Vagina (tissue), 2 donors: ENCODE data around the gene STX12. TPM values are rescaled to one million over a fixed set of nuclear protein-coding genes. Genes with fewer than 3 reads are reported as not detected.
"Not testable (repeated sequence)": the region's sequence is repeated elsewhere in the genome, so short reads cannot be mapped to it uniquely, and the experiment has no call there.

Experiments used
- DNase-seq, 2 donors: peaks; one replicate each; pipeline ENCODE4 v3.0.0-alpha.2; 2017; ENCODE audit errors: extremely low spot score in 2 of 2
- H3K27ac ChIP-seq: fragments of 200-600 bp; sonication (generic); one replicate; pipeline ENCODE4 v1.5.1; 2019
- H3K27me3 ChIP-seq: fragments of 200-600 bp; sonication (generic); one replicate; pipeline ENCODE4 v1.5.1; 2019
- H3K36me3 ChIP-seq, 2 donors: fragments of 200-600 bp; sonication (generic); one replicate each; pipeline ENCODE4 v1.5.1; 2017 to 2019
- H3K4me1 ChIP-seq: fragments of 200-600 bp; sonication (generic); one replicate; pipeline ENCODE4 v1.5.1; 2019
- H3K4me3 ChIP-seq, 2 donors: fragments of 200-600 bp; sonication (generic); 1 replicate in 1 of 2; 2 replicates in 1 of 2; pipeline ENCODE4 v1.5.1; 2016 to 2019
- H3K9me3 ChIP-seq: fragments of 200-600 bp; sonication (generic); one replicate; pipeline ENCODE4 v1.5.1; 2019
- POLR2A ChIP-seq, 2 donors: fragments of 450-650 bp; IDR thresholded peaks; one replicate each; pipeline ENCODE4 v1.6.1; 2017; ENCODE audit warnings: antibody characterized with exemption in 2 of 2, mild to moderate bottlenecking in 2 of 2, moderate library complexity in 2 of 2
- POLR2AphosphoS5 ChIP-seq, 2 donors: sonication (generic); formaldehyde crosslinking; IDR thresholded peaks; one replicate each; pipeline ENCODE4 v1.9.0; 2017; ENCODE audit warnings: antibody characterized with exemption in 2 of 2, mild to moderate bottlenecking in 2 of 2, low read depth in 1 of 2; ENCODE audit not compliant: insufficient read depth in 1 of 2
- intact Hi-C: fragments of 100-400 bp; cut with DNase I; formaldehyde crosslinking; loops from one replicate; pipeline ENCODE4 v1.15.1; 2023
- total RNA-seq: library from RNA; depleted of rRNA; stranded (reverse); fragments of >200 nt; gene quantifications from one replicate; pipeline ENCODE4 v1.2.3, GENCODE V29; 2016
- TF ChIP-seq, protein P1 (sequence below), 3 experiments: fragments of 450-650 bp in 2 of 3; fragments of 200-600 bp in 1 of 3; sonication (generic) in 1 of 3; IDR thresholded peaks; one replicate each; pipeline ENCODE4 v1.5.1; 2017 to 2019; ENCODE audit warnings: antibody characterized with exemption in 3 of 3, mild to moderate bottlenecking in 2 of 3, moderate library complexity in 2 of 3

Gene STX12
- total RNA-seq, 1 donor from 2014 or later = 34.6 TPM

DNA sequence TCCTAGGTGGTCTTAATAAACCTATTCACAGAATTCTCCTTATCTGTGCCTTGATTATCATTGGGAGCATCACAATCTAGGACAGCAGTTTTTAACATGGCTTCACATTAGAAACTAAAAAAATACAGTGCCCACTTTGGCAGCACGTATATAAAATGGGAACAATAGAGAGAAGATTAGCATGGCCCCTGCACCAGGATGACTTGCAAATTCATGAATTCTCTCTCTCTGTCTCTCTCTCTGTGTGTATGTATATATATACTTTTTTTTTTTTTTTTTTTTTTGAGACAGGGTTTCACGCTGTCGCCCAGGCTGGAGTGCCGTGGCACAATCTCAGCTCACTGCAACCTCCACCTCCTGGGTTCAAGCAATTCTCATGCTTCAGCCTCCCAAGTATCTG is 51.4 kb downstream of the STX12 start:
- no peak overlapping the region for H3K4me3 ChIP-seq
- TF ChIP-seq POLR2AphosphoS5 (IDR thresholded peaks at IDR 0.05; ENCODE audit: insufficient read depth in 1 of 2, low read depth in 1 of 2) (no peak), POLR2A (IDR thresholded peaks at IDR 0.05) (no peak)
- TF ChIP-seq, protein P1, sequence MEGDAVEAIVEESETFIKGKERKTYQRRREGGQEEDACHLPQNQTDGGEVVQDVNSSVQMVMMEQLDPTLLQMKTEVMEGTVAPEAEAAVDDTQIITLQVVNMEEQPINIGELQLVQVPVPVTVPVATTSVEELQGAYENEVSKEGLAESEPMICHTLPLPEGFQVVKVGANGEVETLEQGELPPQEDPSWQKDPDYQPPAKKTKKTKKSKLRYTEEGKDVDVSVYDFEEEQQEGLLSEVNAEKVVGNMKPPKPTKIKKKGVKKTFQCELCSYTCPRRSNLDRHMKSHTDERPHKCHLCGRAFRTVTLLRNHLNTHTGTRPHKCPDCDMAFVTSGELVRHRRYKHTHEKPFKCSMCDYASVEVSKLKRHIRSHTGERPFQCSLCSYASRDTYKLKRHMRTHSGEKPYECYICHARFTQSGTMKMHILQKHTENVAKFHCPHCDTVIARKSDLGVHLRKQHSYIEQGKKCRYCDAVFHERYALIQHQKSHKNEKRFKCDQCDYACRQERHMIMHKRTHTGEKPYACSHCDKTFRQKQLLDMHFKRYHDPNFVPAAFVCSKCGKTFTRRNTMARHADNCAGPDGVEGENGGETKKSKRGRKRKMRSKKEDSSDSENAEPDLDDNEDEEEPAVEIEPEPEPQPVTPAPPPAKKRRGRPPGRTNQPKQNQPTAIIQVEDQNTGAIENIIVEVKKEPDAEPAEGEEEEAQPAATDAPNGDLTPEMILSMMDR (IDR thresholded peaks at IDR 0.05) = no peak
- no peak for DNase-seq
- H3K27ac ChIP-seq = no peak overlapping the region
- H3K4me1 ChIP-seq = no peaks in the 10 kb centered on the region
- peaks cover 0 to 31% of the 10 kb centered on the region in 2 donors for H3K36me3 ChIP-seq
- intact Hi-C loops = no loop called here
- H3K9me3 ChIP-seq = no peaks in the 10 kb centered on the region
- no peaks in the 10 kb centered on the region for H3K27me3 ChIP-seq

DNA sequence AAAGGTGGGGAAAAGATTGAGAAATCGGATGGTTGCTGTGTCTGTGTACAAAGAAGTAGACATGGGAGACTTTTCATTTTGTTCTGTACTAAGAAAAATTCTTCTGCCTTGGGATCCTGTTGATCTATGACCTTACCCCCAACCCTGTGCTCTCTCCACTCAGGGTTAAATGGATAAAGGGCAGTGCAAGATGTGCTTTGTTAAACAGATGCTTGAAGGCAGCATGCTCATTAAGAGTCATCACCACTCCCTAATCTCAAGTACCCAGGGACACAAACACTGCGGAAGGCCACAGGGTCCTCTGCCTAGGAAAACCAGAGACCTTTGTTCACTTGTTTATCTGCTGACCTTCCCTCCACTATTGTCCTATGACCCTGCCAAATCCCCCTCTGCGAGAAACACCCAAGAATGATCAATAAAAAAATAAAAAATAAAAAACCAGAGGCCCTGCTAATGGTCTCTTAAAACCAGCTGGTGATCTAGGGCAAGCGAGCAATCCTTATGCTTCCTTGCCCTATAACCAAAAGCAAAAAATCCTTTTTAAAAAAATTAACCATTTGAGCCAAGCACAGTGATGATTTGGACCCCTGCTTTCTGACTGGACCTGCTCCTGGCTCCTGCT is 56.4 kb downstream of the STX12 start:
- intact Hi-C loops, DNase-seq, H3K4me3 ChIP-seq, H3K9me3 ChIP-seq, H3K27me3 ChIP-seq, H3K27ac ChIP-seq: not testable (repeated sequence)
- peaks cover 35% of the 10 kb centered on the region for H3K4me1 ChIP-seq
- peaks cover 0 to 17% of the 10 kb centered on the region in 2 donors for H3K36me3 ChIP-seq

DNA sequence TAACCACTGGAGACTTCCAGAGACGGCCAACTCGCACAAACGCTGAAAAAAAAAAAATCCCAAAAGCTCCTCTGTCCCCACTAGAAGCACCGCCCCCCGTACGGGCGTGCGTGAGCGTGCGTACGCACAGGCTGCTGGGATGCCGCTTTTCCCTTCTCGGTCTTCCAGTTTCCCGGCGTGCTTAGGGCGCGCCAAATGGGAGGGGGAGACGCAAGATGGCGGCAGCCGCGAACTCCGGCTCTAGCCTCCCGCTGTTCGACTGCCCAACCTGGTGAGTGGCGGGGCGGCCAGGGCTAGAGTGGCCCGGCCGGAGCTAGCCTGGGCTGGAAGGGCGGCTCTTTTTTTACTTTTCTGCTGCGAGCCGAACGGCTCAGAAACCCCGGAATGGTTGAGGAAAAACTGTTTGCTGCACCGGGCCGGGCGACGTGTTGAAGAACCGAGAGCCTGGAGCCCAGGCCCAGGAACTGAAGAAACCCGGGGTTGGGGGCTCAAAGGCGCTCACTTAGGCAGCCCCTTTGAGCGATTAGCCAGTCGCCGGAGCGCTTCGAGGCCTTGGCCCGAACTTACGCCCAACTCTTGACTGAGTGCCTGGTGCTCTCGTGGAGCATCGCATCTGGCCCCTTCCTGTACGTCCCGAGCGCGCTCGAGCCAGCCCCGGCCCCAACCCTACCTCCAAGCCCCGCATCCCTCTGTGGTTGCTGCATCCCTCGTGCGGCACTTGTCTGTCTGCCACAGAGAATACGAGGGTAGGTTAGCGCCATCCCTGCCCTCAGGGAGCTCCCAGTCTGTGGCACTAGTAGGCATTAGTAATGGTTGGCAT is 57.8 kb downstream of the STX12 start, which contains the start of gene PPP1R8:
TSS of gene PPP1R8 (plus strand) at position 162 of the 820 bp plus-strand sequence. CDS start at position 216, 54 bp downstream.
- Histone ChIP-seq H3K27me3 (no peaks in the 10 kb centered on the region), H3K4me3 (peak within 1 kb of the TSS; percentile 81 to 92), H3K4me1 (peaks cover 35% of the 10 kb centered on the region), H3K36me3 (peaks cover 0 to 10% of the 10 kb centered on the region in 2 donors), H3K27ac (peak within 1 kb of the TSS; percentile 85), H3K9me3 (no peaks in the 10 kb centered on the region)
- intact Hi-C loops = loop anchor here (5.0 kb wide), 1 partner anchor 159 kb away; the partner anchor contains the start of gene IFI6
- TF ChIP-seq, protein P1 (IDR thresholded peaks at IDR 0.05) = no peak
- TF ChIP-seq POLR2A (IDR thresholded peaks at IDR 0.05) (peak in 1 of 2 donors; percentile 49), POLR2AphosphoS5 (IDR thresholded peaks at IDR 0.05; ENCODE audit: insufficient read depth in 1 of 2, low read depth in 1 of 2) (peak; percentile 97 to 100)
- peak in 1 of 2 donors; percentile 89 for DNase-seq

DNA sequence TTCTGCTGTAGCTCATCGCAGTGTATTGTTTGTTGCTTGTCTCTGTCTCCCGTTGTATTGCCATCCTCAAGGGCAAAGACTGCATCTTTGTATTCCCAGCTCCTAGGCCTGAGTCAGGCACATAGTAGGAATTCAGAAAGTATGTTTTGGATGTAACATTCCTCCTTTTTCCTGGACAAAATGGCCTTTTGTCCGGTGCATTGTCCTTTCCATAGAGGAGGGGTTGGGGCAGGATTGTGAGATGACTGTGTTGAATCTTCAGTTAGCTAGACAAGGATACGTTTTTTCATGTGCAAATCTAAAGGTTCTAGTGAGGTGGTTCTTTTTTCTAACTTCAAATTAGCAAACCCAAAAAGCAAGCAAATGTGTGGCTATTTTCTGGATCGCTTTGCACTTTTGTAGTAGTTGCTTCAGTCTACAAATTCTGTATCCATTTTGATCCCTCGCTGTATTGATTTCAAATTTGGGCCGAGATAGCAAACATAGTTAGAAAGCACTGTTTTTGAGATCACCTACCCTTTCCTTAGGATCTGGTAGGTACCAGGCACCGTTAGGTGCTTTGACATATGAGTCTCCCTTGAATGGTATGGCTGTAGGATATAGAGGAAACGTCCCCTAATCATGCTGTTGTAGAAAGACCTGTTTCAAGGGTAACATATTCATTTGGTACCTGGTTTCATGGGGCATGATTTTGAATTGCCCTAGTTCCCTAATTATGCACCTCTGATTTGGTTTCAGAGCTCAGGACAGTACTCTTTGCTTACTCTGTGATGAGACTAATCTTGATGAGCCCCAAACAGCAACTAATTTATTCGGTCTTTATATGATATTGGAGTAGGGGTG is 58.8 kb downstream of the STX12 start:
- Histone ChIP-seq H3K4me1 (peaks cover 35% of the 10 kb centered on the region), H3K36me3 (peaks cover 0 to 10% of the 10 kb centered on the region in 2 donors), H3K27ac (peak overlapping the region; percentile 85), H3K9me3 (no peaks in the 10 kb centered on the region), H3K4me3 (peak overlapping the region; percentile 81 to 92), H3K27me3 (no peaks in the 10 kb centered on the region)
- intact Hi-C loops = loop anchor here (5.0 kb wide), 1 partner anchor 159 kb away; the partner anchor contains the start of gene IFI6
- TF ChIP-seq POLR2AphosphoS5 (IDR thresholded peaks at IDR 0.05; ENCODE audit: insufficient read depth in 1 of 2, low read depth in 1 of 2) = no peak
- TF ChIP-seq POLR2A (IDR thresholded peaks at IDR 0.05) = no peak
- TF ChIP-seq, protein P1 (IDR thresholded peaks at IDR 0.05) = no peak
- DNase-seq = no peak

DNA sequence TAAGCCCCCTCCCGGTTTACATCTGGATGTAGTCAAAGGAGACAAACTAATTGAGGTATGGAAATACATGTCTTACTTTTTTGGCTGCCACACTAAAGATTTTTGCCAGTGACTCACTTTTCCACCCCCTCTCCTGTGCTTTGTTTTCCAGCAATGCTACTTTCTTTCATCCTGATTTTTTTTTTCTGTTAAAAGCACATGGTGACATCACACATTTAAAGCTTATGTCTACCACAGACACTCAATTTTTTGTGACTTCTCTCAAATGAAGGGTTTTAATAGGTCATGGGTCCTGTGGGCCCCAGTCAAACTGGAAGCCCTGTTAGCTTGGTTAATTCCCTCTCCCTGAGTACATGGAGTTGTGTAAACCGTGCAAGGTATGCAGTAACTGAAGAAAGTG is 59.7 kb downstream of the STX12 start:
- Histone ChIP-seq H3K4me3 (no peak overlapping the region), H3K4me1 (peaks cover 35% of the 10 kb centered on the region), H3K9me3 (no peaks in the 10 kb centered on the region), H3K27me3 (no peaks in the 10 kb centered on the region), H3K27ac (no peak overlapping the region), H3K36me3 (peaks cover 0 to 10% of the 10 kb centered on the region in 2 donors)
- intact Hi-C loops = loop anchor here (5.0 kb wide), 1 partner anchor 160 kb away; the partner anchor contains the start of gene IFI6
- TF ChIP-seq, protein P1 (IDR thresholded peaks at IDR 0.05) = no peak
- TF ChIP-seq POLR2AphosphoS5 (IDR thresholded peaks at IDR 0.05; ENCODE audit: insufficient read depth in 1 of 2, low read depth in 1 of 2) (no peak), POLR2A (IDR thresholded peaks at IDR 0.05) (no peak)
- DNase-seq = no peak
